ENCODE data around the gene LIN28A.
A peak's percentile ranks its signal among the peaks of the same experiment; 100 is the strongest.

Gene LIN28A

DNA sequence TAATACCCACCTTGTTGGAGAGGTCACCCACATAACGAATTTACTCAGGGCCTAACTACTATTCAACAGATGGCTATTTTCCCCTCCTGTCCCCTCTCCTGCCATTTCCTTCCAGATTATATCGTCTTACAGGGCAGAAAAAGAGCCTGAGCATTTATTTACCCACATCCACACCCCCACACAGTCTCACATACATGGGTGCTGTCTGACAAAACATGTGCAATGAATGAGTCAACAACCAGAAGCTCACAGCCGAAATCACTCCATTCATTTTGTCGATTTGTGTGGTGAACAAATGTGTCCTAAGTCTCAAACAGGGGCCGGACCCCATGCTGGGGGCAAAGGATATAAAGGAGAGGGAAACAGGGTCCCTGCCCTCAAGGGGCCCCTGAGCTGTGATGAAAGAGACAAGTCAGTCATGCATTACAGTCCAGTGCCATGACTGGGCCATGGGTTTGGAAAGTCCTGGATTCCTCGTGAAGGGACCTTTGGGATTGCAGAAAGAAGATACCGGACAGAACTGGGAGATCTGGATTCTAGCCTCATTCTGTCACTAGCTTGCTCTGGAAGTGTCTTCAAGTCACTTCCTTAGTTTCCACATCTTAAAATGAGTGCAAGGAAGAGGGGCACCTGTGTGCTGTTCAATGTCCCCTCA is 21.7 kb upstream of the LIN28A start:
- no peak for DNase-seq

DNA sequence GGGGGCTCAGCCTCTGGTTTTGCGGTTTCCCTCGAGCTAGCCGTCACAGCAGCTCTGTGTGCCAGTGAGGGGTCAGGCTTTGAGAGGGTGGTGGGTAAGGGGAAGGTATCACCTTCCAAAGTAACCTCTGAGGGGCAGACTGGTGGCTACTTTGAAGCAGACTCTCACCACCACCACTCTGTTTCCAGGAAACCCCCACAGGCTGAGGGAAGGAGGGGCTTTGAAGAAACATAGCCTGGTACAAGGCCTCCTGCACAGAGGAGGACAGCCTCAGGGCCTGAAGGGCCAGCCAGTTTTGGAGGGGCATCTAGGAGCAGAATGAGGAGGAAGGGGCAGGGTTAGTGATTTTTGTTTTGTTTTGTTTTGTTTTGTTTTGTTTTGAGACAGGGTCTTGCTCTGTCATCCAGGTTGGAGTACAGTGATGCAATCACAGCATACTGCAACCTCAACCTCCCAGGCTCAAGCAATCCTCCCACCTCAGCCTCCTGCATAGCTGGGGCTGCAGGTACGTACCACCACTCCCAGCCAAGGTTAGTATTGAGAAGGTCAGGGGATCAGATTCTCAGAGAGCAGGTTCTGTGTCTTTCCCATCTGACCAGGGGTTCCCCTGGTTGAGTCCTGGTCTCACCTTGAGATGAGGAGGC is 20.9 kb upstream of the LIN28A start:
- no peak for DNase-seq

DNA sequence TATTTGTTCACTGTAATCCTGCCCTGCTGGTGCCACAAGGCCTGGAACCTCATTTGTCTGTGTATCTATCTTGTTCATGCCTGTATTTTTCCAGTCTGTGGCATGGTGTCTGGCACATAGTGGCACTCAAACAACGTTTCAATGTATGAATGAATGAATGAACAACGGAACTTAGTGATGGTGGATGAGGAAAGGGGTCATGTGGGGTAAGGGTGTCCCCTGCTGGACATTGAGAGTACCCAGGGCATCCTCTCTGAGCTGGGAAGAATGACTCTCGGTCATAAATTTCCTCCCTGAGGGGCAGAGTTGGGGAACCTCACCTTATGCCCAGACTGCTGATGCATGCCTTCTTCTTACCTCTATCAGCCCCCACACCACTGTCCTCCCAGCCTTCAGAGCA is 19.2 kb upstream of the LIN28A start:
- DNase-seq = peak; percentile 18

- DNase-seq = no peak
Observed at GRCh38 chr1:26395754-26396153, 14.9 kb upstream of the LIN28A start.

DNA sequence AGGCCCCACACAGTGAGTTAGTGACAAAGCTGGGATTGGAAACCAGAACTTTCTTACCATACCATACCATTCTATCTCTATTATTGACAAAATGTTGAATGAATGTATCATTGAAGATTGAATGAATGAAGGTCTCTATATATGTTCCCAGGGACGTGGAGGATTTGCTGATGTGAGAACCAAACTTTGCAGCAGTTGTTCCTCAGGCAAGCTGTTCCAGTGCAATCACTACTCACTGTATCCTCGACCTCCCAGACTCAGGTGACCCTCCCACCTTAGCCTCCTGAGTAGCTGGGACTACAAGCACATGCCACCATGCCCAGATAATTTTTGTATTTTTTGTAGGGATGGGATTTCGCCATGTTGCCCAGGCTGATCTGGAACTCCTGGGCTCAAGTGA is 11.6 kb upstream of the LIN28A start:
- no peak for DNase-seq

DNA sequence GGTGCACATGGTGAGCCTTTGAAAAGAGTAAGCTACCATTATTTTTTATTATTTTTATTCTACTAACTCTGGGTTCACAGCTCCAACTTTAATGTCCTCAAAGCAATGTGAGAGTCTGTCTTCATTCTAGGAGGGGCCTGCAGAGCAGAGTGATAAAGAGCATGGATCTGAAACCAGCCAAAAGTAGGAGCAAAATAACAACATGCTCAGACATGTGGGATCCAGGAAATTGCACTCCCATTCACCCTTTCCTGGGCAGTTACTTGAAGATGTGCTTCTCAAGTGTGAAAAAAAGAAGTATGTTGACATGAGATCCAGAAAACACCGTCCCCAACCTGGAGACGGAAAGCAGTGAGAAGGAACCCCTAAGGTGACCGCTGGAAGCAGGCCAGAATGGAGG is 8.7 kb upstream of the LIN28A start:
- DNase-seq = no peak

- no peak for DNase-seq
Observed at GRCh38 chr1:26403656-26404055, 7.0 kb upstream of the LIN28A start.

DNA sequence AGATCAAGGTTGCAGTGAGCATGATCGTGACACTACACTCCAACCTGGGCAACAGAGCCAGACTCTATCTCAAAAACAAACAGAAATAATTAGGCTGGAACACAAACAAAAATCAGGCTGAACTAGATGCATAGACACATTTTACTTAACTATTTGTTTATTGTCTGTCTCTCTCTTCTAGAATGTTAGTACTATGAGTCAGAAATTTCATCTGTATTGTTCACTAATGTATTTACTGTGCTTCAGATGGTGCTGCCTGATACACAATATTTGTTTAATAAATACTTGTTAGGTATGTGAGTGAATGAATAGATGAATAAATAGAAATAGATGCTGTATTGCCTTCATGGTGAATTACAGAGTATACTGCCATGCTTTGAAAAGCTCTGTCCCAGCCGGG is 6.0 kb upstream of the LIN28A start:
- no peak for DNase-seq

DNA sequence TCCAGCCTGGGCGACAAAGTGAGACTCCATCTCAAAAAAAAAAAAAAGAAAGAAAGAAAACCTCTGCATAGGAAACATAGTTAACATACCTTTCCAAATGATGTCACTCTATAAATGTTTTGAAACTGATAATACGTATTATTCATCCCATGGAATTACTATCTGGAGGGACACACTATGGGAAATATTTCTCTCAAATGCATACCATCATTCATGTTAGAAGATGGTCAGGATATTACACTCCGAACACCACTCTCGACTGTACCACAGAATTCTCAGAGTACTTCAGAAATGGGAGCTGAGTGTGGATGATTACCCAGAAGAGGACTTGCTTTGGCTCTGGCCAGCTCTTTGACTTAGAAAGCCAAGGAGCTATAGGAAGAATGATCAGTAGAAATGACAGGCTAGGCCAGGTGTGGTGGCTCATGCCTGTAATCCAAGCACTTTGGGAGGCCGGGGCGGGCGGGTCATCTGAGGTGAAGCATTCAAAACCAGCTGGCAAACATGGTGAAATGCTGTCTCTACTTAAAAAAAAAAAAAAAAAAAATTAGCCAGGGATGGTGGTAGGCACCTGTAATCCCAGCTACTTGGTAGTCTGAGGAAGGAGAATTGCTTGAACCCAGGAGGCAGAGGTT is 5.2 kb upstream of the LIN28A start:
- no peak for DNase-seq

- peak; percentile 82 for DNase-seq
Observed at GRCh38 chr1:26408604-26409003, 2.0 kb upstream of the LIN28A start.

GRCh38 chr1:26409191-26409807 is 1.3 kb upstream of the LIN28A start:
- no peak for DNase-seq

DNA sequence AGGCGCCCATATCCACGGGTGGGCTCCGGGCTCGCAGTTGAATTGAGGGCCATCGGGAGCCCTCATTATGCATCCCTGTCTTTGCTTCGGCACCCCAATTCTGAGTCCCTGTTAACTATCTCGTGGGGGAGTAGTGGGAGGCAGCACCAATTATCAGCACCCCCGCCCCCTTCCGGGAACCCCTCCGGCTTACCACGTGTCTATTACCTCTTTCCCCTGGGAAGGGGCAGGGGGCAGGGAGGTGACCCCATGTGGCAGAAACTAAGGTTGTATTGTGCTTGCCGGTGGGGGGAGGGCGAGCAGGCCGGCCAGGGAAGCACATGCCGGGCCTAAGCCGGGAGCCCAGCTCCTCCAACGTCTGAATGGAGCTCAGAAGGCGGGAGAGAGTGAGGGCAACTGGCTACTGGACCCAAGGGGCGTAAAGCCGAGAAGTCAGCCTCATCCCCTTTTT is 1.0 kb downstream of the LIN28A start:
- no peak for DNase-seq

GRCh38 chr1:26412180-26412840 is 1.7 kb downstream of the LIN28A start:
- no peak for DNase-seq

DNA sequence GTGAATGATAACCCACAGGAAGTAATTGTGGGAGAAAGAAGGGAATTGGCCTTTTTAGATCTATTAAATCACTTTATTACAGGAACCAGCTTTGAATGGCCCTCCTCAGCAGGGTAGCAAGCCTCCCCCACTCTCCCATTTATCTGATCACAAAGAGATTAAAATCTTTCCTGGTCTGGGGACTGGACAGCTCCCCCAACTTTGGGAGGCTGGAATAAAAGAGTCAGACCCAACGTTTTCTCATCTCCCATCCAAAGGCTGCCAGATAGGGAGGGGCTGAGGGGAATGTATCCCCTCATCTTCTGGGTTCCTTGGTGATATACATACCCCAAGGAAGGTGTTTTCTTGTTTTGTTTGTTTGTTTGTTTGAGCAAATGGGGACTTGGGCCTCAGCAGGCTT is 2.4 kb downstream of the LIN28A start:
- DNase-seq = no peak

GRCh38 chr1:26417111-26417759 is 6.6 kb downstream of the LIN28A start:
- DNase-seq = peak; percentile 47

DNA sequence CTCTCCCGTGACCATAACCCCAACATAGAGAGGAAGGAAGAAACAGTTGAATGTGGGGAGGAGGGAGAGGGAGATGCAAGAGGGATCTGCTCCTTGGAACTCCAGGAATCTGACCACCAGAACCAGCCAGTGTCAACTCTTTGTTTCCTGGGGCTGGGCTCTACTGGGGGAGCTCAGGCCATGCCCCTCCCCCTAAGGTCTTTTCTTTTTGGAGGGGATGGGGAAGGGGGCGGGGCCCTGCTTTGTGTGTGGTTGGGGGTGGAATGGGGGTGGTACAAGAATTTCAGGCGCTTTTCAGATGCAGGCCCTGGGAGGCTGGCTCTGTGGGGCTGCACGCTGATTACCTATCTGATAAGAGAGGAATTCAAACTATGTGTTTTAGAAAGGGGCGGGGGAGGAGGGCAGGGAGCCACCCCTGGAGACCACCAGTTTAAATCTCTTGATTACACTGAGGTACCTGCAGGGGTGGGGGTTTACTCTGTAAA is 8.3 kb downstream of the LIN28A start:
- no peak for DNase-seq

GRCh38 chr1:26419494-26419893 is 8.9 kb downstream of the LIN28A start:
- DNase-seq = no peak

DNA sequence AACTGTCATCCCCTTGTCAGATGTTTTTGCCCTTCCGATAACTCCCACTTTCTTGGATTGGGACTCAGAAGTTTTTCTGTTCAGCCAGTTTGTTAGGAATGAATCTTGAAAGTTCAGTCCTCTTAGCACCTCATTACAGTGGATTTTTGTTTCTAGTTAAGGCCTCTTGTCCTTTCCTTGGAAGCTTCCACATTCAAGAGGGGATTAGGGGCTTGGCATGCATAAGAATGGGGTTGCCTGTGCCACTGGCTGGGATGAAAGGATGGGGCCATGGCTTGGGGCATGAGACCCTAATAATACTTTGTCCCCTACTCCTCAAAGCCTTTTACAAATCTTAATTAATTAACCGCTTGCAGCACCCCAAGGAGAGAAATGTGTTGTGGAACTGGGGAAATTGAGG is 19.1 kb downstream of the LIN28A start:
- DNase-seq = no peak

GRCh38 chr1:26431979-26432695 is 21.5 kb downstream of the LIN28A start, which contains the start of gene DHDDS:
DHDDS (plus strand) TSS chr1:26432321; CDS start chr1:26432946, 625 bp downstream.
- DNase-seq = peak; percentile 99

GRCh38 chr1:26432793-26433192 is 22.2 kb downstream of the LIN28A start:
- DNase-seq = no peak

GRCh38 chr1:26434161-26434752 is 23.6 kb downstream of the LIN28A start:
- DNase-seq = no peak

Measured in midbrain (tissue), 1 donor.